ENCODE measurements around the gene NRG3.

The NRG3 gene

GRCh38 chr10:82515256-82515655, 640.3 kb downstream of the NRG3 start:
- no peak overlapping the region for H3K27ac ChIP-seq (replicated peaks)
- TF ChIP-seq, protein P1, sequence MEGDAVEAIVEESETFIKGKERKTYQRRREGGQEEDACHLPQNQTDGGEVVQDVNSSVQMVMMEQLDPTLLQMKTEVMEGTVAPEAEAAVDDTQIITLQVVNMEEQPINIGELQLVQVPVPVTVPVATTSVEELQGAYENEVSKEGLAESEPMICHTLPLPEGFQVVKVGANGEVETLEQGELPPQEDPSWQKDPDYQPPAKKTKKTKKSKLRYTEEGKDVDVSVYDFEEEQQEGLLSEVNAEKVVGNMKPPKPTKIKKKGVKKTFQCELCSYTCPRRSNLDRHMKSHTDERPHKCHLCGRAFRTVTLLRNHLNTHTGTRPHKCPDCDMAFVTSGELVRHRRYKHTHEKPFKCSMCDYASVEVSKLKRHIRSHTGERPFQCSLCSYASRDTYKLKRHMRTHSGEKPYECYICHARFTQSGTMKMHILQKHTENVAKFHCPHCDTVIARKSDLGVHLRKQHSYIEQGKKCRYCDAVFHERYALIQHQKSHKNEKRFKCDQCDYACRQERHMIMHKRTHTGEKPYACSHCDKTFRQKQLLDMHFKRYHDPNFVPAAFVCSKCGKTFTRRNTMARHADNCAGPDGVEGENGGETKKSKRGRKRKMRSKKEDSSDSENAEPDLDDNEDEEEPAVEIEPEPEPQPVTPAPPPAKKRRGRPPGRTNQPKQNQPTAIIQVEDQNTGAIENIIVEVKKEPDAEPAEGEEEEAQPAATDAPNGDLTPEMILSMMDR (IDR thresholded peaks at IDR 0.05; ENCODE audit: insufficient read depth, low read length) = no peak
- no peak for TF ChIP-seq SPI1 (IDR thresholded peaks at IDR 0.05; ENCODE audit: borderline replicate concordance, low read depth)
- no peak for TF ChIP-seq GABPA (IDR thresholded peaks at IDR 0.05; ENCODE audit: low read depth)
- TF ChIP-seq REST (IDR thresholded peaks at IDR 0.05; ENCODE audit: insufficient replicate concordance, low read depth) = no peak
- no peak for TF ChIP-seq POLR2AphosphoS5 (IDR thresholded peaks at IDR 0.05; ENCODE audit: low read depth)

DNA sequence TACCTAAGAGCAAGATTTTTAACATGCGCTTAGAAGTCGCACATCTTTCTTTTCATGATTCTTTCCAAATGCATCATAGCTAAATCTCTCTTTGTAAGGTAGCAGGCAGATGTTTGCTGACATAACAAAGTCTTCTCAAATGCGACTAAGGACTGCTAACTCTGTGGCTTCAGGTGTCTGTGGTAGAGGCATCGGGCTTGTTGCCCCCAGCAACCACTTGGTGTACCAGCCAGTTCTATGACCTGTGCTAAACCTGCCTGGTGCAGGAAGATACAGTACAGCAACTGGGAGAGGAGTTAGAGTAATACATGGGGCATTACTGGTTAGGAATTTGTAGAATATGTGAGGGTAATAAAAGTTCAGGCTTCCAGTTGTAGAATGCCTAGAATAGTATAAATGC, 654.1 kb downstream of the NRG3 start:
- Histone ChIP-seq H3K27ac (replicated peaks) (no peak overlapping the region), H3K4me3 (replicated peaks; ENCODE audit: insufficient read depth, low read length) (no peak overlapping the region), H3K27me3 (ENCODE audit: insufficient read depth, poor library complexity, severe bottlenecking) (no peaks in the 10 kb centered on the region)
- TF ChIP-seq, protein P1 (IDR thresholded peaks at IDR 0.05; ENCODE audit: insufficient read depth, low read length) = no peak
- TF ChIP-seq REST (IDR thresholded peaks at IDR 0.05; ENCODE audit: insufficient replicate concordance, low read depth) = no peak
- TF ChIP-seq SPI1 (IDR thresholded peaks at IDR 0.05; ENCODE audit: borderline replicate concordance, low read depth) = no peak
- no peak for TF ChIP-seq GABPA (IDR thresholded peaks at IDR 0.05; ENCODE audit: low read depth)
- no peak for TF ChIP-seq POLR2AphosphoS5 (IDR thresholded peaks at IDR 0.05; ENCODE audit: low read depth)
- no peak for DNase-seq (ENCODE audit: low read depth in 1 of 2, low spot score in 1 of 2)

More at GRCh38 chr10:82515256-82515655, 640.3 kb downstream of the NRG3 start:
- no peaks in the 10 kb centered on the region for H3K27me3 ChIP-seq (ENCODE audit: insufficient read depth, poor library complexity, severe bottlenecking)
- no peak for DNase-seq (ENCODE audit: low read depth in 1 of 2, low spot score in 1 of 2)
- no peak overlapping the region for H3K4me3 ChIP-seq (replicated peaks; ENCODE audit: insufficient read depth, low read length)

DNA sequence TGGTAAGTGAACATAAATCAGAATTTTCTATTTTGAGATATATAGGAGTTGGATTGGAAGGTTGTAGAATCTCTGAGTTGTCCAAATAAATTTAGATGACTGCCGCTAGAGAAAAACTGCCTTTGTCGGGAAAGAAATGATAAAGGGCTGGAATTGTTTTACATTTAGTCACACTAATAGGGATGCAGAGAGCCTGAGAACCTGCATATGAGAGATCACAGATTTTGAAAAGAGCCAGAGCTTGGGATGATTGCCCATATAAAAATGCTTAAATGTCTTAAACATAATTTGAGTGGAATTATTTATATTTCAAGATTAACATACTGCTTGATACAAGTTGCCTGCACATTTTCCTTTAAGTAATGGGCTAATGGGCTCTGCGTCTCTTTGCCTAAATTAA, 660.5 kb downstream of the NRG3 start:
- Histone ChIP-seq H3K27ac (replicated peaks) (no peak overlapping the region), H3K4me3 (replicated peaks; ENCODE audit: insufficient read depth, low read length) (no peak overlapping the region)
- TF ChIP-seq POLR2AphosphoS5 (IDR thresholded peaks at IDR 0.05; ENCODE audit: low read depth) = no peak

DNA sequence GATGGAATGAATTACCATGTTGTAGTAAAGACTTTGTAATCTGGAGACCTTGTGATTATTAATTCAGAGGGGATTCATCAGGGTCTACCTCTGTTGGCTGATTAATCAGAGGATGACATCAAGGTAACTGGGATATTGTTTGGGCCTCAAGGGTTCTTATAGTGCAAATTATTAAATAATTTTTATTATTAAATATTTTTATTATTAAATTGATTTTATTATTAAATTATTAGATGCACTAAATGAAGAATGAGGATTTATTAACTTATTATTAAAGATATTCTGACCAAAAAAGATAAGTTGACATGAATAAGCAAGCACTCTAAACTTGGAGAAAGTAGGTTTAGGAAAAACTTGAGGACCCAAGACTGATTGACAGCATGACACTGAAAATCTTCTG, 661.7 kb downstream of the NRG3 start:
- no peak for DNase-seq (ENCODE audit: low read depth in 1 of 2, low spot score in 1 of 2)
- no peaks in the 10 kb centered on the region for H3K27me3 ChIP-seq (ENCODE audit: insufficient read depth, poor library complexity, severe bottlenecking)
- H3K4me3 ChIP-seq (replicated peaks; ENCODE audit: insufficient read depth, low read length) = no peak overlapping the region
- no peak overlapping the region for H3K27ac ChIP-seq (replicated peaks)
- TF ChIP-seq POLR2AphosphoS5 (IDR thresholded peaks at IDR 0.05; ENCODE audit: low read depth) = no peak

More for the DNA sequence above, 660.5 kb downstream of the NRG3 start:
- H3K27me3 ChIP-seq (ENCODE audit: insufficient read depth, poor library complexity, severe bottlenecking) = no peaks in the 10 kb centered on the region
- no peak for DNase-seq (ENCODE audit: low read depth in 1 of 2, low spot score in 1 of 2)

DNA sequence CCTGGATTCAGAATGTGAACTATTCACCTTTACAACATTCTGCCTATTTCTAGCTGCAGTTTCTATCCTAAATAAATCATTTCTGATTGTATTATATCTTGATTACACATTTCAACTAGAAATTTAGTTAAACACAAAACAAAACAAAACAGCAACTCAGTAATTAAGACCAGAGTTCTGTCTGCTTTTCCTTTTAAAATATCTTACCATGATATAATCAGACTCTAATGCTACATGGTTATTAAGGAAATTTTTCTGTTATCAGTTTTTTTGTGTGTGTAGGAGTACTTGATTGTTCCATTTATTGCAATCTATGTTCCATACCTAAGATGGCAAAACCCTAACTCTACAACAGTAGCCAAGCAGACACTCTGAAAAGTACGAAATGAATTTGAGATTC, 663.3 kb downstream of the NRG3 start:
- Histone ChIP-seq H3K4me3 (replicated peaks; ENCODE audit: insufficient read depth, low read length) (no peak overlapping the region), H3K27me3 (ENCODE audit: insufficient read depth, poor library complexity, severe bottlenecking) (no peaks in the 10 kb centered on the region), H3K27ac (replicated peaks) (no peak overlapping the region)
- DNase-seq (ENCODE audit: low read depth in 1 of 2, low spot score in 1 of 2) = no peak
- TF ChIP-seq GABPA (IDR thresholded peaks at IDR 0.05; ENCODE audit: low read depth) = no peak
- no peak for TF ChIP-seq REST (IDR thresholded peaks at IDR 0.05; ENCODE audit: insufficient replicate concordance, low read depth)
- TF ChIP-seq POLR2AphosphoS5 (IDR thresholded peaks at IDR 0.05; ENCODE audit: low read depth) = no peak
